Kidney (tissue), 14 donors: Measurements from ENCODE around the gene EPAS1. TPM values are rescaled to one million over a fixed set of nuclear protein-coding genes. Genes with fewer than 3 reads are reported as not detected.
A peak's percentile ranks its signal among the peaks of the same experiment; 100 is the strongest.

Experiments
- DNase-seq, 5 donors: peaks; one replicate each; pipeline ENCODE4 v3.0.0-alpha.2; 2013 to 2020
- FAIRE-seq: peaks from 2 replicates; lab custom pipeline; 2012; peaks lifted over from hg19 to GRCh38; lab: Jason Lieb, UNC
- H3K27ac ChIP-seq, 2 donors: one replicate each; pipeline ENCODE4 v1.7.0; 2013; ENCODE audit warnings: low read depth in 2 of 2, low read length in 2 of 2, inconsistent platforms in 1 of 2
- H3K27me3 ChIP-seq: one replicate; pipeline ENCODE4 v1.7.1; 2013; ENCODE audit warnings: low read length, inconsistent platforms; ENCODE audit not compliant: control insufficient read depth, insufficient read depth
- H3K36me3 ChIP-seq, 3 donors: one replicate each; pipeline versions ENCODE4 v1.7.0 to v1.7.1; 2013; ENCODE audit warnings: low read length in 3 of 3, control low read depth in 1 of 3, inconsistent platforms in 1 of 3; ENCODE audit not compliant: insufficient read depth in 3 of 3, control insufficient read depth in 2 of 3
- H3K4me1 ChIP-seq, 3 donors: one replicate each; pipeline versions ENCODE4 v1.7.0 to v1.7.1; 2013; ENCODE audit warnings: low read length in 3 of 3, inconsistent platforms in 1 of 3, low read depth in 1 of 3; ENCODE audit not compliant: control insufficient read depth in 2 of 3, insufficient read depth in 2 of 3
- H3K4me3 ChIP-seq, 3 donors: one replicate each; pipeline versions ENCODE4 v1.7.0 to v1.8.1; 2013; ENCODE audit warnings: low read length in 3 of 3, control low read depth in 1 of 3, inconsistent platforms in 1 of 3
- H3K9ac ChIP-seq, 3 donors: one replicate each; pipeline versions ENCODE4 v1.7.0 to v1.7.1; 2013; ENCODE audit warnings: low read length in 3 of 3, control low read depth in 1 of 3, inconsistent platforms in 1 of 3
- H3K9me3 ChIP-seq, 3 donors: one replicate each; pipeline versions ENCODE4 v1.7.0 to v1.7.1; 2013; ENCODE audit warnings: low read length in 3 of 3, control low read depth in 1 of 3, inconsistent platforms in 1 of 3; ENCODE audit not compliant: control insufficient read depth in 2 of 3, insufficient read depth in 1 of 3
- CTCF ChIP-seq: IDR thresholded peaks from 3 replicates; pipeline ENCODE4 v1.5.1; 2012; ENCODE audit warnings: mild to moderate bottlenecking, moderate library complexity, borderline replicate concordance; ENCODE audit not compliant: insufficient read depth; ENCODE audit errors: extremely low read depth
- intact Hi-C: fragments of 100-400 bp; cut with DNase I; formaldehyde crosslinking; loops from one replicate; pipeline ENCODE4 v1.11.1; 2022
- polyA plus RNA-seq: library from polyadenylated mRNA; stranded (reverse); fragments of 350-450 nt; fragmentation: Illumina TruSeq; extraction: RNeasy Lipid Tissue Mini Kit (QIAGEN cat#74804); gene quantifications from one replicate; pipeline ENCODE4 v1.2.3, GENCODE V29; 2014; ENCODE audit warnings: low read depth, low replicate concordance; ENCODE audit not compliant: insufficient read depth
- total RNA-seq: library from RNA; stranded (reverse); fragmentation: NEBNext Ultra II Directional; extraction: Animal tissue kit (Norgen Biotek cat#: 25700); gene quantifications from one replicate; pipeline ENCODE4 v1.2.1, GENCODE V29; 2021
- donor health status: control.
- donor health status: control.
- donor health status: control.
- donor health status: control.
- donor health status: control.
- donor health status: DM: yes; HTN: yes; CAD: no.
- donor health status: Normal renal cell carcinoma (clear cell type).

Gene EPAS1
- total and polyA plus RNA-seq, 2 donors from 2014 or later, result 142 to 398 TPM

GRCh38 chr2:46337208-46337994 is 40.2 kb downstream of the EPAS1 start:
- H3K4me3 ChIP-seq, result peak overlapping the region in 1 of 3 donors; percentile 5
- peaks cover 3 to 64% (median 56%) of the 10 kb centered on the region in 3 donors for H3K4me1 ChIP-seq
- H3K36me3 ChIP-seq, result no peaks in the 10 kb centered on the region
- no peaks in the 10 kb centered on the region for H3K9me3 ChIP-seq
- H3K27ac ChIP-seq, result peak overlapping the region; percentile 10 to 29
- H3K27me3 ChIP-seq, result no peaks in the 10 kb centered on the region
- intact Hi-C loops, result no loop called here
- no peak for TF ChIP-seq CTCF
- no peak for DNase-seq
- no peak overlapping the region for H3K9ac ChIP-seq
- no peak for FAIRE-seq

GRCh38 chr2:46338674-46339073 is 41.5 kb downstream of the EPAS1 start:
- Histone ChIP-seq H3K9me3 (no peaks in the 10 kb centered on the region), H3K9ac (no peak overlapping the region), H3K36me3 (no peaks in the 10 kb centered on the region), H3K4me1 (peaks cover 3 to 55% (median 46%) of the 10 kb centered on the region in 3 donors), H3K27ac (no peak overlapping the region), H3K27me3 (no peaks in the 10 kb centered on the region), H3K4me3 (no peak overlapping the region)
- DNase-seq (no peak), FAIRE-seq (no peak)
- no peak for TF ChIP-seq CTCF
- intact Hi-C loops, result no loop called here

GRCh38 chr2:46339200-46339599 is 42.0 kb downstream of the EPAS1 start:
- Histone ChIP-seq H3K9ac (no peak overlapping the region), H3K4me3 (no peak overlapping the region), H3K4me1 (peaks cover 3 to 50% (median 44%) of the 10 kb centered on the region in 3 donors), H3K27ac (no peak overlapping the region), H3K27me3 (no peaks in the 10 kb centered on the region), H3K36me3 (no peaks in the 10 kb centered on the region), H3K9me3 (no peaks in the 10 kb centered on the region)
- no peak for TF ChIP-seq CTCF
- DNase-seq, result no peak
- FAIRE-seq, result no peak
- intact Hi-C loops, result no loop called here
